ENCODE data around the gene PTPN3. TPM values are rescaled to one million over a fixed set of nuclear protein-coding genes. Genes with fewer than 3 reads are reported as not detected.

PTPN3 gene
- total RNA-seq, 6 experiments from 2014 or later = not detected

GRCh38 chr9:109487247-109487646 is 10.9 kb downstream of the PTPN3 start:
- H3K27me3 Mint-ChIP-seq (ENCODE audit: insufficient read depth) = peaks cover 33% of the 10 kb centered on the region
- no peaks in the 10 kb centered on the region for H3K9me3 Mint-ChIP-seq
- H3K4me1 Mint-ChIP-seq (ENCODE audit: low read depth) = peaks cover 5% of the 10 kb centered on the region; the same call in 1 of the 2 replicates
- DNase-seq = no peak
- no peak for TF ChIP-seq CTCF (IDR thresholded peaks at IDR 0.05)
- H3K27ac Mint-ChIP-seq = no peak overlapping the region
- H3K36me3 Mint-ChIP-seq (ENCODE audit: low read depth) = no peaks in the 10 kb centered on the region
- no peak overlapping the region for H3K4me3 Mint-ChIP-seq

GRCh38 chr9:109483744-109484429 is 14.2 kb downstream of the PTPN3 start:
- Mint-ChIP-seq H3K27ac (no peak overlapping the region), H3K4me3 (no peak overlapping the region), H3K27me3 (ENCODE audit: insufficient read depth) (peaks cover 41% of the 10 kb centered on the region), H3K9me3 (no peaks in the 10 kb centered on the region), H3K4me1 (ENCODE audit: low read depth) (peaks cover 5% of the 10 kb centered on the region; the same call in 1 of the 2 replicates), H3K36me3 (ENCODE audit: low read depth) (no peaks in the 10 kb centered on the region)
- DNase-seq = no peak
- TF ChIP-seq CTCF (IDR thresholded peaks at IDR 0.05) = no peak

GRCh38 chr9:109482391-109482916 is 15.7 kb downstream of the PTPN3 start:
- Mint-ChIP-seq H3K27me3 (ENCODE audit: insufficient read depth) (peaks cover 43% of the 10 kb centered on the region), H3K27ac (no peak overlapping the region), H3K4me3 (no peak overlapping the region), H3K36me3 (ENCODE audit: low read depth) (no peaks in the 10 kb centered on the region), H3K9me3 (no peaks in the 10 kb centered on the region), H3K4me1 (ENCODE audit: low read depth) (peaks cover 5% of the 10 kb centered on the region; the same call in 1 of the 2 replicates)
- no peak for DNase-seq
- TF ChIP-seq CTCF (IDR thresholded peaks at IDR 0.05) = no peak

GRCh38 chr9:109481856-109482255 is 16.3 kb downstream of the PTPN3 start:
- DNase-seq = no peak
- H3K27me3 Mint-ChIP-seq (ENCODE audit: insufficient read depth) = peaks cover 37% of the 10 kb centered on the region
- no peak for TF ChIP-seq CTCF (IDR thresholded peaks at IDR 0.05)
- H3K27ac Mint-ChIP-seq = no peak overlapping the region
- peaks cover 5% of the 10 kb centered on the region; the same call in 1 of the 2 replicates for H3K4me1 Mint-ChIP-seq (ENCODE audit: low read depth)
- H3K4me3 Mint-ChIP-seq = no peak overlapping the region
- H3K36me3 Mint-ChIP-seq (ENCODE audit: low read depth) = no peaks in the 10 kb centered on the region
- H3K9me3 Mint-ChIP-seq = no peaks in the 10 kb centered on the region

GRCh38 chr9:109479822-109480221 is 18.3 kb downstream of the PTPN3 start:
- H3K4me1 Mint-ChIP-seq (ENCODE audit: low read depth) = peaks cover 5% of the 10 kb centered on the region; the same call in 1 of the 2 replicates
- no peak overlapping the region for H3K4me3 Mint-ChIP-seq
- peaks cover 31% of the 10 kb centered on the region for H3K27me3 Mint-ChIP-seq (ENCODE audit: insufficient read depth)
- no peaks in the 10 kb centered on the region for H3K9me3 Mint-ChIP-seq
- no peaks in the 10 kb centered on the region for H3K36me3 Mint-ChIP-seq (ENCODE audit: low read depth)
- no peak overlapping the region for H3K27ac Mint-ChIP-seq
- DNase-seq = no peak
- no peak for TF ChIP-seq CTCF (IDR thresholded peaks at IDR 0.05)
